HCT116 (cell line): ENCODE results near the gene NOL4L. TPM values are rescaled to one million over a fixed set of nuclear protein-coding genes. Genes with fewer than 3 reads are reported as not detected.

ENCODE experiments used
- ATAC-seq: fragments of 200-7000 bp; cut with Tn5 transposase; 2 replicates; pipeline ENCODE4 v1.9.1; 2020; ENCODE audit warnings: mild to moderate bottlenecking, moderate library complexity
- BruUV-seq: library from RNA; stranded (reverse); fragments of 400-500 nt; replicated peaks from 2 replicates; lab custom pipeline; 2021; lab: Mats Ljungman, UMichigan
- CTCF ChIA-PET: fragments of 300-600 bp; sonication (Branson Sonifier 250); formaldehyde crosslinking; loops from one replicate; lab custom pipeline; 2021; ENCODE audit warnings: antibody characterized with exemption; lab: Charles Lee
- POLR2A ChIA-PET: fragments of 300-600, 350-600 bp; sonication (Branson Sonifier 250); formaldehyde crosslinking; loops from one replicate; lab custom pipeline; 2021; ENCODE audit warnings: antibody characterized with exemption; lab: Charles Lee
- RAD21 ChIA-PET, 2 experiments: fragments of 300-600 bp; sonication (Branson Sonifier 250); formaldehyde crosslinking; loops; one replicate each; lab custom pipeline; 2023; ENCODE audit warnings: low total read pairs in 2 of 2; ENCODE audit not compliant: uncharacterized antibody in 2 of 2, unreplicated experiment in 2 of 2, low non-redundant PET in 1 of 2; lab: Charles Lee
- DNase-seq: peaks from one replicate; pipeline ENCODE4 v3.0.0-alpha.2; 2010; ENCODE audit warnings: low read depth, low spot score
- H2AFZ ChIP-seq: fragments of 200-600 bp; shearing (Covaris generic), sonication (generic); 2 replicates; pipeline ENCODE4 v1.6.1; 2017; ENCODE audit warnings: low read depth, mixed run types, mixed read lengths, antibody characterized with exemption, low read length; ENCODE audit not compliant: poor library complexity, severe bottlenecking
- H3K27ac ChIP-seq: 2 replicates; pipeline ENCODE4 v1.5.1; 2012; ENCODE audit warnings: low read depth, low read length
- H3K27me3 ChIP-seq: fragments of 200-600 bp; sonication (generic); 2 replicates; pipeline ENCODE4 v1.6.1; 2016; ENCODE audit warnings: mixed run types, low read length, mixed read lengths; ENCODE audit not compliant: insufficient read depth
- H3K36me3 ChIP-seq, 2 experiments: fragments of 200-500 bp in 1 of 2; fragments of 200-600 bp in 1 of 2; sonication (Bioruptor generic) in 1 of 2; sonication (generic) in 1 of 2; 2 replicates each; pipeline versions ENCODE4 v1.5.1 to v1.6.1; 2014 to 2016; ENCODE audit warnings: low read length in 2 of 2, inconsistent platforms in 1 of 2, mixed read lengths in 1 of 2, mixed run types in 1 of 2; ENCODE audit not compliant: insufficient read depth in 2 of 2, control insufficient read depth in 1 of 2
- H3K4me1 ChIP-seq, 2 experiments: fragments of 200-600 bp in 1 of 2; sonication (generic) in 1 of 2; 2 replicates each; pipeline versions ENCODE4 v1.5.1 to v1.6.1; 2012 to 2017; ENCODE audit warnings: low read length in 2 of 2, inconsistent platforms in 1 of 2, mild to moderate bottlenecking in 1 of 2, mixed read lengths in 1 of 2, mixed run types in 1 of 2, moderate library complexity in 1 of 2; ENCODE audit not compliant: insufficient read depth in 2 of 2, control insufficient read depth in 1 of 2
- H3K4me2 ChIP-seq: fragments of 200-600 bp; sonication (generic); 2 replicates; pipeline ENCODE4 v1.6.1; 2017; ENCODE audit warnings: mixed run types, low read length, mixed read lengths
- H3K4me3 ChIP-seq, 2 experiments: fragments of 200-600 bp in 1 of 2; sonication (generic) in 1 of 2; replicated peaks in 1 of 2; 2 replicates each; pipeline ENCODE4 v1.5.1; 2011 to 2016; ENCODE audit warnings: low read length in 2 of 2, control low read depth in 1 of 2, low read depth in 1 of 2, mild to moderate bottlenecking in 1 of 2, mixed read lengths in 1 of 2, mixed run types in 1 of 2
- H3K79me2 ChIP-seq: fragments of 200-600 bp; sonication (generic); 2 replicates; pipeline ENCODE4 v1.6.1; 2017; ENCODE audit warnings: mild to moderate bottlenecking, mixed run types, low read length, moderate library complexity, mixed read lengths; ENCODE audit not compliant: insufficient read depth
- H3K9ac ChIP-seq: fragments of 200-600 bp; sonication (generic); 2 replicates; pipeline ENCODE4 v1.6.1; 2016; ENCODE audit warnings: low read length, mixed read lengths
- H3K9me2 ChIP-seq: fragments of 200-600 bp; sonication (generic), shearing (Covaris generic); 2 replicates; pipeline ENCODE4 v1.6.1; 2017; ENCODE audit warnings: mixed run types, mild to moderate bottlenecking, moderate library complexity; ENCODE audit not compliant: insufficient read depth
- H3K9me3 ChIP-seq, 2 experiments: fragments of 200-500 bp in 1 of 2; fragments of 200-600 bp in 1 of 2; sonication (Bioruptor generic) in 1 of 2; sonication (generic) in 1 of 2; 2 replicates each; pipeline ENCODE4 v1.6.1; 2014 to 2017; ENCODE audit warnings: low read length in 2 of 2, mixed read lengths in 2 of 2, inconsistent platforms in 1 of 2, low read depth in 1 of 2, mild to moderate bottlenecking in 1 of 2, mixed run types in 1 of 2, moderate library complexity in 1 of 2; ENCODE audit not compliant: control insufficient read depth in 1 of 2, insufficient read depth in 1 of 2
- H4K20me1 ChIP-seq: fragments of 200-600 bp; sonication (generic), shearing (Covaris generic); 2 replicates; pipeline ENCODE4 v1.6.1; 2017; ENCODE audit warnings: mixed run types, mild to moderate bottlenecking, moderate library complexity; ENCODE audit not compliant: insufficient read depth
- ATF3 ChIP-seq: IDR thresholded peaks from 2 replicates; pipeline ENCODE4 v1.6.1; 2012
- CEBPB ChIP-seq: IDR thresholded peaks from 2 replicates; pipeline ENCODE4 v1.6.1; 2012; ENCODE audit warnings: low read depth
- CTCF ChIP-seq, 3 experiments: fragments of 200-600 bp in 1 of 3; sonication (generic) in 1 of 3; IDR thresholded peaks in 2 of 3; conservative IDR thresholded peaks in 1 of 3; 2 replicates each; pipeline ENCODE4 v1.5.1; 2012 to 2017; ENCODE audit warnings: low read depth in 2 of 3, low read length in 2 of 3, antibody characterized with exemption in 1 of 3, borderline replicate concordance in 1 of 3, control low read depth in 1 of 3, mild to moderate bottlenecking in 1 of 3, mixed read lengths in 1 of 3, mixed run types in 1 of 3, moderate library complexity in 1 of 3; ENCODE audit not compliant: insufficient read depth in 1 of 3
- EGR1 ChIP-seq: IDR thresholded peaks from 2 replicates; pipeline ENCODE4 v1.6.1; 2012; ENCODE audit warnings: low read depth
- EZH2 ChIP-seq: fragments of 200-600 bp; sonication (generic); IDR thresholded peaks from 2 replicates; pipeline ENCODE4 v1.6.1; 2017; ENCODE audit warnings: antibody characterized with exemption, mixed run types
- RAD21 ChIP-seq: IDR thresholded peaks from 2 replicates; pipeline ENCODE4 v1.6.1; 2012; ENCODE audit warnings: low read depth, mild to moderate bottlenecking
- REST ChIP-seq: IDR thresholded peaks from 2 replicates; pipeline ENCODE4 v1.6.1; 2012; ENCODE audit warnings: low read depth
- SP1 ChIP-seq: IDR thresholded peaks from 2 replicates; pipeline ENCODE4 v1.6.1; 2012; ENCODE audit warnings: low read depth
- TCF7L2 ChIP-seq: IDR thresholded peaks from 2 replicates; pipeline ENCODE4 v1.7.0; 2011; ENCODE audit warnings: borderline replicate concordance, inconsistent platforms; ENCODE audit not compliant: insufficient read depth, insufficient read length; ENCODE audit errors: extremely low read depth
- YY1 ChIP-seq: IDR thresholded peaks from 2 replicates; pipeline ENCODE4 v1.6.1; 2011; ENCODE audit warnings: low read length, low read depth, moderate library complexity, mild to moderate bottlenecking; ENCODE audit not compliant: insufficient replicate concordance; ENCODE audit errors: extremely low read depth
- ZFX ChIP-seq: fragments of 450-650 bp; IDR thresholded peaks from 2 replicates; pipeline ENCODE4 v1.6.1; 2017
- intact Hi-C: fragments of 100-400 bp; cut with micrococcal nuclease; formaldehyde crosslinking; loops from 2 replicates; pipeline ENCODE4 v1.10.0; 2022
- total RNA-seq: library from RNA; stranded (reverse); gene quantifications from one replicate; pipeline ENCODE4 v1.2.1, GENCODE V29; 2021; ENCODE audit not compliant: unreplicated experiment
- TF ChIP-seq, protein P1 (sequence below): IDR thresholded peaks from 2 replicates; pipeline ENCODE4 v1.6.1; 2012
- TF ChIP-seq, protein P2 (sequence below): IDR thresholded peaks from 2 replicates; pipeline ENCODE4 v1.6.1; 2011; ENCODE audit warnings: mild to moderate bottlenecking, low read length, moderate library complexity; ENCODE audit not compliant: insufficient replicate concordance; ENCODE audit errors: extremely low read depth

NOL4L gene
- total RNA-seq, 1 experiment from 2014 or later, result 5.9 TPM

- H3K9me2 ChIP-seq, result no peaks in the 10 kb centered on the region
- no peaks in the 10 kb centered on the region for H3K27me3 ChIP-seq
- no peak overlapping the region for H3K4me3 ChIP-seq
- no peak overlapping the region for H3K27ac ChIP-seq
- no peak overlapping the region for H2AFZ ChIP-seq
- TF ChIP-seq, protein P1, sequence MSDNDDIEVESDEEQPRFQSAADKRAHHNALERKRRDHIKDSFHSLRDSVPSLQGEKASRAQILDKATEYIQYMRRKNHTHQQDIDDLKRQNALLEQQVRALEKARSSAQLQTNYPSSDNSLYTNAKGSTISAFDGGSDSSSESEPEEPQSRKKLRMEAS, result no peak
- TF ChIP-seq ATF3 (no peak), EZH2 (no peak), REST (no peak), YY1 (no peak), SP1 (no peak), CTCF (IDR thresholded peaks at IDR 0.05 in 2 of 3, conservative IDR thresholded peaks at IDR 0.05 in 1 of 3; ENCODE audit: borderline replicate concordance in 1 of 3, insufficient read depth in 1 of 3, low read depth in 2 of 3, low read length in 2 of 3) (no peak), EGR1 (no peak), RAD21 (no peak), CEBPB (no peak), ZFX (no peak), TCF7L2 (no peak)
- TF ChIP-seq, protein P2, sequence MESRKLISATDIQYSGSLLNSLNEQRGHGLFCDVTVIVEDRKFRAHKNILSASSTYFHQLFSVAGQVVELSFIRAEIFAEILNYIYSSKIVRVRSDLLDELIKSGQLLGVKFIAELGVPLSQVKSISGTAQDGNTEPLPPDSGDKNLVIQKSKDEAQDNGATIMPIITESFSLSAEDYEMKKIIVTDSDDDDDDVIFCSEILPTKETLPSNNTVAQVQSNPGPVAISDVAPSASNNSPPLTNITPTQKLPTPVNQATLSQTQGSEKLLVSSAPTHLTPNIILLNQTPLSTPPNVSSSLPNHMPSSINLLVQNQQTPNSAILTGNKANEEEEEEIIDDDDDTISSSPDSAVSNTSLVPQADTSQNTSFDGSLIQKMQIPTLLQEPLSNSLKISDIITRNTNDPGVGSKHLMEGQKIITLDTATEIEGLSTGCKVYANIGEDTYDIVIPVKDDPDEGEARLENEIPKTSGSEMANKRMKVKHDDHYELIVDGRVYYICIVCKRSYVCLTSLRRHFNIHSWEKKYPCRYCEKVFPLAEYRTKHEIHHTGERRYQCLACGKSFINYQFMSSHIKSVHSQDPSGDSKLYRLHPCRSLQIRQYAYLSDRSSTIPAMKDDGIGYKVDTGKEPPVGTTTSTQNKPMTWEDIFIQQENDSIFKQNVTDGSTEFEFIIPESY, result no peak
- no peaks in the 10 kb centered on the region for H3K9me3 ChIP-seq
- no peaks in the 10 kb centered on the region for H3K79me2 ChIP-seq
- ATAC-seq (no peak), DNase-seq (no peak)
- ChIA-PET RAD21 (no interaction called here), POLR2A (no interaction called here), CTCF (no interaction called here)
- intact Hi-C loops, result no loop called here
- peaks cover 32 to 33% of the 10 kb centered on the region in 2 experiments for H3K4me1 ChIP-seq
- no peak overlapping the region for H3K4me2 ChIP-seq
- H3K36me3 ChIP-seq, result no peaks in the 10 kb centered on the region
- no peak overlapping the region for H3K9ac ChIP-seq
- BruUV-seq, result no TSS peak
- no peaks in the 10 kb centered on the region for H4K20me1 ChIP-seq
Observed at GRCh38 chr20:32560482-32560988, 24.6 kb downstream of the NOL4L start.
